Smooth muscle cell (in vitro differentiated cells): ENCODE measurements around the gene MCTP1. TPM values are rescaled to one million over a fixed set of nuclear protein-coding genes. Genes with fewer than 3 reads are reported as not detected.
A peak's percentile ranks its signal among the peaks of the same experiment; 100 is the strongest.

Experiments
- DNase-seq: peaks from one replicate; lab custom pipeline; 2025; ENCODE audit not compliant: unreplicated experiment; lab: John Stamatoyannopoulos, UW
- H2AFZ ChIP-seq: fragments of 200-600 bp; sonication (generic); 2 replicates; pipeline ENCODE4 v1.6.0; 2016; ENCODE audit warnings: antibody characterized with exemption, low read depth, mild to moderate bottlenecking
- H3F3A ChIP-seq: fragments of 200-600 bp; sonication (generic); 2 replicates; pipeline ENCODE4 v1.6.0; 2017; ENCODE audit warnings: antibody characterized with exemption, low read depth
- H3K27ac ChIP-seq: fragments of 200-600 bp; sonication (generic); 2 replicates; pipeline ENCODE4 v1.5.1; 2016; ENCODE audit warnings: low read depth, mild to moderate bottlenecking
- H3K27me3 ChIP-seq: fragments of 200-600 bp; sonication (generic); 2 replicates; pipeline ENCODE4 v1.6.1; 2016; ENCODE audit warnings: low read depth, mild to moderate bottlenecking
- H3K36me3 ChIP-seq: fragments of 200-600 bp; sonication (generic); 2 replicates; pipeline ENCODE4 v1.5.1; 2016; ENCODE audit warnings: low read depth
- H3K4me1 ChIP-seq: fragments of 200-600 bp; sonication (generic); 2 replicates; pipeline ENCODE4 v1.5.1; 2016; ENCODE audit warnings: low read depth
- H3K4me2 ChIP-seq: fragments of 200-600 bp; sonication (generic); 2 replicates; pipeline ENCODE4 v1.6.0; 2016; ENCODE audit warnings: mild to moderate bottlenecking
- H3K4me3 ChIP-seq: fragments of 200-600 bp; sonication (generic); 2 replicates; pipeline ENCODE4 v1.5.1; 2016; ENCODE audit warnings: mild to moderate bottlenecking
- H3K79me2 ChIP-seq: fragments of 200-600 bp; sonication (generic); 2 replicates; pipeline ENCODE4 v1.6.0; 2016; ENCODE audit warnings: low read depth, mild to moderate bottlenecking
- H3K9ac ChIP-seq: fragments of 200-600 bp; sonication (generic); 2 replicates; pipeline ENCODE4 v1.6.0; 2016; ENCODE audit warnings: low read depth
- H3K9me3 ChIP-seq: fragments of 200-600 bp; sonication (generic); replicated peaks from 2 replicates; pipeline ENCODE4 v1.5.1; 2016; ENCODE audit warnings: low read depth
- H4K20me1 ChIP-seq: fragments of 200-600 bp; sonication (generic); 2 replicates; pipeline ENCODE4 v1.6.0; 2016; ENCODE audit warnings: low read depth
- WGBS: methylation state at CpG from one replicate; pipeline ENCODE4 v1.1.7; 2016; ENCODE audit warnings: low lambda C conversion rate; 5-methylcytosine and 5-hydroxymethylcytosine counted together
- polyA plus RNA-seq: library from polyadenylated mRNA; unstranded; fragments of >200 nt; fragmentation: Nextera tagmentation; extraction: Ambion mirVana; gene quantifications from 2 replicates; pipeline ENCODE4 v1.2.1, GENCODE V29; 2016
- total RNA-seq: library from RNA; depleted of rRNA; stranded (reverse); fragments of >200 nt; gene quantifications from 2 replicates; pipeline ENCODE4 v1.2.3, GENCODE V29; 2014
- TF ChIP-seq, protein P1 (sequence below): fragments of 200-600 bp; sonication (generic); IDR thresholded peaks from 2 replicates; pipeline ENCODE4 v1.5.1; 2017; ENCODE audit warnings: borderline replicate concordance, mild to moderate bottlenecking, antibody characterized with exemption; ENCODE audit not compliant: insufficient read depth, poor library complexity, severe bottlenecking

MCTP1 gene
- total and polyA plus RNA-seq, 2 experiments from 2014 or later, result 1.1 to 4.8 TPM

DNA sequence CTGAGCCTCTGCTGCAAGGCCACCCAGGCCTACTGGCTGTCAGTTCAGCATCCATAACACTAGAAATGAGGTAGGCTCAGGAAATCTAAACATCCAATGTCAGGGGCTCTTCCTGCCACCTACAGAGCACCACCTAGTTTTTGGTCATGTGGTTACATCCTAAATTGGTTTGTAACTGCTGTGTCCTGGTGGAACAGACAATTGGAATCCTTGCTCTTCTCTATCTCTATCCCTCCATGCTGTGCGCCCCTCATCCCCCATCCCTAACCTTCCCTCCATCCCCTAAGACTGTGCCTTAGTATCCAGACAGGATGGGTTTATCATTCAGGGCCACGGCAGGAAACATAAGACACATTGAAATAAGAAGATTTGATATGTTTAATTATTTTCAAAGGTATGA lies 11.4 kb upstream of the MCTP1 start:
- no peak overlapping the region for H3K27ac ChIP-seq
- H3K4me1 ChIP-seq, result no peaks in the 10 kb centered on the region
- TF ChIP-seq, protein P1, sequence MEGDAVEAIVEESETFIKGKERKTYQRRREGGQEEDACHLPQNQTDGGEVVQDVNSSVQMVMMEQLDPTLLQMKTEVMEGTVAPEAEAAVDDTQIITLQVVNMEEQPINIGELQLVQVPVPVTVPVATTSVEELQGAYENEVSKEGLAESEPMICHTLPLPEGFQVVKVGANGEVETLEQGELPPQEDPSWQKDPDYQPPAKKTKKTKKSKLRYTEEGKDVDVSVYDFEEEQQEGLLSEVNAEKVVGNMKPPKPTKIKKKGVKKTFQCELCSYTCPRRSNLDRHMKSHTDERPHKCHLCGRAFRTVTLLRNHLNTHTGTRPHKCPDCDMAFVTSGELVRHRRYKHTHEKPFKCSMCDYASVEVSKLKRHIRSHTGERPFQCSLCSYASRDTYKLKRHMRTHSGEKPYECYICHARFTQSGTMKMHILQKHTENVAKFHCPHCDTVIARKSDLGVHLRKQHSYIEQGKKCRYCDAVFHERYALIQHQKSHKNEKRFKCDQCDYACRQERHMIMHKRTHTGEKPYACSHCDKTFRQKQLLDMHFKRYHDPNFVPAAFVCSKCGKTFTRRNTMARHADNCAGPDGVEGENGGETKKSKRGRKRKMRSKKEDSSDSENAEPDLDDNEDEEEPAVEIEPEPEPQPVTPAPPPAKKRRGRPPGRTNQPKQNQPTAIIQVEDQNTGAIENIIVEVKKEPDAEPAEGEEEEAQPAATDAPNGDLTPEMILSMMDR, result no peak
- whole genome bisulfite sequencing, result 96% methylated on average over 2 of the region's 2 CpGs
- H3K9ac ChIP-seq, result no peak overlapping the region
- H4K20me1 ChIP-seq, result no peaks in the 10 kb centered on the region
- H3K9me3 ChIP-seq, result no peaks in the 10 kb centered on the region
- H3K27me3 ChIP-seq, result peaks cover 6% of the 10 kb centered on the region
- no peak overlapping the region for H2AFZ ChIP-seq
- H3K4me2 ChIP-seq, result no peak overlapping the region
- no peaks in the 10 kb centered on the region for H3F3A ChIP-seq
- no peak overlapping the region for H3K4me3 ChIP-seq
- no peaks in the 10 kb centered on the region for H3K79me2 ChIP-seq
- DNase-seq, result no peak
- H3K36me3 ChIP-seq, result no peaks in the 10 kb centered on the region

DNA sequence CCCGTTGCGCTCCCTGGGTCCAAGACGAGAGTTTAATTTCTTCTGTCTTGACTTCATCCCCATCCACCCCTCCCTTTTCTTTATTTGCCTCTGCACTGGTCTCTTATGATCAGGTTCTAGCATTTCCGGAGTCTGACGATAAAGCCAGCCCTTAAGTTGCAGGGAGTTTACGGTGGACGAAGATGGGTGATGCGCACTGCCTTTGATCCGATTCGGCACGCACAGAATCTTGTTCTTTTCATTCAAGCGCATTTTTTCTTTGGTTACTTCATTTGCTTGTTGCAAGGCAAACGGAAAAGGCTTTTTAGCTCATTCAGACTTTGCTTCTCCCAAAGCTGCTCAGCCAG lies 488 bp upstream of the MCTP1 start:
- 2% methylated on average over 13 of the region's 13 CpGs for WGBS
- TF ChIP-seq, protein P1, result no peak
- H3K79me2 ChIP-seq, result no peaks in the 10 kb centered on the region
- peaks cover 4% of the 10 kb centered on the region for H3K4me1 ChIP-seq
- H3K36me3 ChIP-seq, result no peaks in the 10 kb centered on the region
- no peak for DNase-seq
- H3K9ac ChIP-seq, result no peak overlapping the region
- H2AFZ ChIP-seq, result peak overlapping the region; percentile 86
- peak overlapping the region; percentile 91 for H3K4me2 ChIP-seq
- no peaks in the 10 kb centered on the region for H4K20me1 ChIP-seq
- H3K9me3 ChIP-seq, result no peaks in the 10 kb centered on the region
- H3K4me3 ChIP-seq, result peak overlapping the region; percentile 69
- H3F3A ChIP-seq, result no peaks in the 10 kb centered on the region
- H3K27me3 ChIP-seq, result peaks cover 74% of the 10 kb centered on the region
- no peak overlapping the region for H3K27ac ChIP-seq

DNA sequence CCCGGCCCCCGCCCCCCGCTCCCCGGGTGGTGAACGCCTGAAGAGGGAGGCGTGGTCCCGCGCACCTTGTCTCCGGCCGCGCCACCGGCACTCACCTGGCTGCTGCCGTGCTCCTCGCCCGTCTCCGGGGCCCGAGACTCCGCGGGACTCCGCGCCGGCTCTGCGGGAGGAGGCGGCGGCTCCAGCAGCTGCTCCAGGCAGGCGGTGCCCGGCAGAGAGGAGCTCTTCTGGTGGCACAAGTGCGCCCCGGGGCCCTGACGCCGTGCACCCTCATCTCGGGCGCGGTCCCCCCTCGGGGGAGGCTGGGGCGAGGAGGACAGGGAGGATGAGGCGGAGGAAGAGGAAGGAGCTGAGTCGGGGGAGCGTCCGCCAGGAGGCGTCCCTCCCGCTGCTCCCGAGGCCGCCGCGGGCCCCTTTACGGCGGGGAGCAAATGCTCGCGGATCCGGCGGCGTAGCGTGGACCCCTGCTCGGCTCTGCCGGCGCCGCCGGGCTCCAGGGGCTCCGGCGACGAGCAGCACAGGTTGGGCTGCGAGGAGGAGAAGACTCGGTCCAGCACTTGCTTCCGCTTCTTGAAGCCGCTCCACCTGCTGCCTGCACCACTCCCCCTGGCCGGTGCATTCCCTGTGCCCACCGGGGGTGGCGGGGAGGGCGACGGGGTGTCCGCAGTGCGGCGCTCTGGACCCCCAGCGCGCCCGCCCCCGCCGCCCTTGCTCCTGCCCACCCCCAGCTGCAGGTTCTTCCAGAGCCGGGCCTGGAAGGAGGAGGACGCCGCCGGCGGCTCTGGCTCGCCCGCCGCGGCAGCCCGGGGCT lies 928 bp downstream of the MCTP1 start:
- H4K20me1 ChIP-seq, result no peaks in the 10 kb centered on the region
- peak overlapping the region; percentile 86 for H2AFZ ChIP-seq
- no peak for DNase-seq
- H3K79me2 ChIP-seq, result no peaks in the 10 kb centered on the region
- peaks cover 68% of the 10 kb centered on the region for H3K27me3 ChIP-seq
- peak overlapping the region; percentile 91 for H3K4me2 ChIP-seq
- no peaks in the 10 kb centered on the region for H3K9me3 ChIP-seq
- no peak overlapping the region for H3K27ac ChIP-seq
- 2% methylated on average over 47 of the region's 89 CpGs for WGBS
- no peak overlapping the region for H3K9ac ChIP-seq
- H3K4me1 ChIP-seq, result peaks cover 4% of the 10 kb centered on the region
- H3K36me3 ChIP-seq, result no peaks in the 10 kb centered on the region
- no peaks in the 10 kb centered on the region for H3F3A ChIP-seq
- TF ChIP-seq, protein P1, result peak; percentile 58
- peak overlapping the region; percentile 69 for H3K4me3 ChIP-seq
